ENCODE measurements around the gene ENOX1.
"Not testable (repeated sequence)": the region's sequence is repeated elsewhere in the genome, so short reads cannot be mapped to it uniquely, and the experiment has no call there.

Gene ENOX1
- 0.18 to 0.39 reads per million in 2 experiments for total RNA-seq

DNA sequence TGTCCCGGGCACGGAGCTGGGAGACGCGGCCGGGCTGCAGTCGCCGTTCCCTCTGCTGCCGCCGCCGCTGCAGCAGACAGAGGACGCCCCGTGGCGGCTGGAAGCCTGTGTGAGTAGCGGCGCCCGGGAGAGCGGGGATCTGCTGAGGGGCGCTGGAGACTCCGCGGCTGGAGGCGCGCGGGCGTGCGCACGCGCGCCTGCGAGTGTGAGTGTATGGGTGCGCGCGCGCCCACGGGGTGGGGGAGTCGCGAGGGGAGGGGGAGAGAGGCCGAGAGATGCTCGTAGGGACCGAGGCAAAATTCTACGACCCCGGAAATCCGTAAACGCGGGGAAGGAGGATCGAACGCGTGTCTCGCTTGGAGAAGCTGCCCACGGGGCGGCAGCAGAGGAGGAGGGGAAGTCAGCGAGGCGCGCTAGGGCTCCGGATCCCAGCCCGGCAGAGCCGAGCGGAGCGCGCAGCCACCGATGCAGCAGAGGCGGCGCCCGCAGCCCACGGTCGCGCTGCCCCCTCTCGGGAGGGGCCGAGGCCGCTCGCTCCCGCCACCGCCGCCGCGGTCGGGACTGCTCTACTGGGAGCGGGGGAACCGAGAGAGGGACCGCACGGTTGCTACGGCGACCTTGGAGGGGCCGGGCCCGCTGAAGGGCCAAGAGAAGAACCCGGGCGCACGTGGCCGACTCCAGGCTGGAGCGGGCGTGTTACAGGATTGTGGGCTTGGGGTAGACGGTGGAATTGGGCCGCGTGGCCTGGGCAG is at the start of gene ENOX1:
TSS of gene ENOX1 (minus strand) at position 207 of the 752 bp plus-strand sequence.
- DNase-seq (ENCODE audit: low read depth), result no peak

DNA sequence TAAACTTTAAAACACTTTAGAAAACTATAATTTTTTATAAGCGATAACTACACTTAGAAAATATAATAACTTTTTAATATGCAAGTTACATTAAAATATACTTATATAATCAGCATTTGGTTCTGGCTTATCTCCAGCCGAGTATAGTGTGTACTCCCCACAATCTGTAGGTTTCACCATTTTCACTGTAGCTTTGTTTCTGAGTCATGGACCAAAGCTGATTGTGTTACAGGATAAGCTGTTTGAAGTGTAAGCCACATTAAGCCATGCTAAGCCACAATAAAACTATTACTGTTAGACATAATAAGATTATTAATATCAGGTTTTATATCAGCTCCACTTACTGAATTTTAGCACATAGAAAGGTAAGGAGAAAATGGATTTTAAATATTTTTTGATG is 48.9 kb upstream of the ENOX1 start:
- DNase-seq (ENCODE audit: low read depth), result no peak

GRCh38 chr13:43831088-43831487 is 44.3 kb upstream of the ENOX1 start:
- DNase-seq (ENCODE audit: low read depth), result no peak

DNA sequence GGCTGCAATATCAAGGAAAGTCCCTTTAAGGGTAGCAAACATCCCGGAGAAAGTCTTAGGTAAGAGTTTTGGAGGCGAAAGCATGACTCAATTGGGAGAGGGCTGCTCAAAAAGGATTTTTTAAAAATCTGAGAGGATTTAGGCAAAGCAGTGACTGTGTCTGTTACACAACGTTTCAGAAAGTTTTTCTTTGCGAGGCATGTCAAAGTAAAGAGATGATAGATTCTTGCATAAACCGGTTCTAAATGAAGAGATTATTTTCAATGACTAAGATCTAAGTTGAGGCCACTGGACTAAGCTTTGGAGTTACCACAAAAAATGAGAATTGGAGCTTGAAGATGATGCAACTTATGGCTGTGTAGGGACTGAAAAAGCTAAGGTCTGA is 43.7 kb upstream of the ENOX1 start:
- DNase-seq (ENCODE audit: low read depth), result no peak

GRCh38 chr13:43824656-43825055 is 37.9 kb upstream of the ENOX1 start:
- not testable (repeated sequence) for DNase-seq (ENCODE audit: low read depth)

DNA sequence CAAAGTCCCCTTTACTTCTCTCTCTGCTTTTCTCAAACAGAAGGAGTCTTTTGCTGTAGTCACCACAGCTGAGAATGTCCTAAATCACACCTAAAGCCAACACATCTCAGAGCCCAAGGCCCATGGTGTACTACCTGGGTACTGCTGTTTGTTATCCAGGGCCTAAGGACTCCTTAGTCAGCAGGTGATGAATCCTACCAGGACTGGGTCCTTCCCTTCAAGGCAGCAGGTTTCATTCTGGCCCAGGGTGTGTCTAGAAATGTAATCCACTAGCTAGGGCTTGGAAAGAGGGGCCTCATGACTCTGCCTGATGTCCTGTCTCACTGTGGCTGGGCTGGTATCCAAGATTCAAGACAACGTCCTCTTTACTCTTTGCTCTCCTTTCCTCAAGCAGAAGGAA is 36.2 kb upstream of the ENOX1 start:
- DNase-seq (ENCODE audit: low read depth), result no peak

DNA sequence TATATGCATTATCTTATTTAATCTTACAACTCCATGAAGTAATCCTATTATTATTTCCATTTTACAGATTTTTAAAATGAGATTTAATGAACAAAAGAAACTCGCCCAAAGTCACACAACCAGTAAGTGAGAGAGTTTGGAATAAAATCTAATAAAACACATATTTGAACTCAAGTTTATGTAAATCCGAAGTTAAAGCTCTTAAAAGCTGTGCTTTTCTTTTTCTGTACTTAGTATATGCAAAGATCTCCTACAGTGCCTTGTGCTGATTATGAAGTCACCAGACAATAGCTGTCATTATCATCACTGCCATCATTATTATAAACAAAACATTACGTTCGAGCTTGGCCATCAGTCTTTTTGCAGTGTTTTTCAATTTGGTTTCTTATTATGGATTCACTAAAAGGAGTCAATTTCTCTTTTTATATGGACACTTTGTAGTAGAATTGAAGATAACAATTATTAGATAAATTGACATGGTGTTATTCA is 29.7 kb upstream of the ENOX1 start:
- no peak for DNase-seq (ENCODE audit: low read depth)

GRCh38 chr13:43815204-43815603 is 28.4 kb upstream of the ENOX1 start:
- no peak for DNase-seq (ENCODE audit: low read depth)

DNA sequence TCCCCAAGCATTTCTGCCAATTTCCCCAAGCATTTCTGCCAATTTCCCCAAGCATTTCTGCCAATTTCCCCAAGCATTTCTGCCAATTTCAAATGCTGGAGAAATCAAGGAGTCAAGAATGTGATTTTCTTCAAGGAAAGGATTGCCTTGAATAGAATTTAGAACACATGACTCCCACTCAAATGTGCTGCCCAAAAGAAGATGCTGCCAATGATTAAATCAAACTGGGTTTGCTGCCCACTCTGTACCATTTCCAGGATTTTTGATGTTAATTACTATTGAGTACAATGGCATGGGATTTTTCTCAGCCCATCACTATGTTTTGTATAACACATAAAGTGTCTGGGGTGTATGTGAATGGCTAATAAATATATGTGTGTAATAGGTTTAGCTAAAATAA is 21.9 kb upstream of the ENOX1 start:
- DNase-seq (ENCODE audit: low read depth), result no peak

- DNase-seq (ENCODE audit: low read depth), result no peak
These were observed 18.9 kb upstream of the ENOX1 start for GRCh38 chr13:43805681-43806128.

DNA sequence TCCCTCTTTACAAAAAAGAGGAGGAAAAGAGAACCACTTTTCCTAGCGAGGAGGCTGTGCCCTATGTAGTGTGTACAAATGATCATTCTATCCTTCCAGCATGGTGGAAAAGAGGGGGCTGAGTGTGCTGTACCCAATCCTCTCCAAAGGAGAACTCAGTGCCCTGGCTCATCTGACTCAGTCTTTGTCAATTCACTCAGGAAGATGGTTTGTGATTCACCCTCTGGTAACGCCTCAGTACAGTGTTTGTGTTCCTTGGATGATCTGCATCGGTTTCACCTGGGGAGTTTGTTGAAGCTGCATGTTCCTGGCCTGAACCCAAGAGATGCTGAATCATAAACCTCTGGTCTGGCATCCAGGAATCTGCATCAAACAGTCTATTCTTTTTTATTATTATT is 18.3 kb upstream of the ENOX1 start:
- no peak for DNase-seq (ENCODE audit: low read depth)

DNA sequence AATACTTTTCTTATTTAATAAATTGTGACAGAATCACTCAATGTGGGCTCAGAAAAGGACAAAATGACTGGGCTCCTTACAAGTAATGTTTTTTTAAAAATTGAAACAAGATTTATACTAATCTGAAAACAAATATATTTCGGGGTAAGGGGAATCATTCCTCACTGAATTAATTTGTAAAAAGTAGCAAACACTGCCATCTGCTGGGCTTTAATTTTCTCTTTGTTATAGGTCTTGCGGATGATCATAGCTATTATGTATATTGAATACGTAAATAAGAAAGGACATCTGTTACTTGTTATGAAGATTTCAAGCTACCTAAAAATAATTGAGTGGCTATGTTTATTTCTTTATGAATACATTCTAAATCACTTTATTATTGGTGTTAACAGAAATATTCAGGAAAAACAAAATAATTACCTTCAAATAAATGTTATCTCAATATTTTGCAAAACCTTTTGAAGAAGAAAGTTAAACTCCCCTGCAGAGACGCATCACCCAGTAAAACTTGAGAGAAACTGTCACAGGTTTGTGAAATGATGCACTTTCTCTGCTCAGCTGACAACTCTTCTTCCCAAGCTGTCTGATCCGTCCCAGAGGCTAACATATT is 17.8 kb upstream of the ENOX1 start:
- no peak for DNase-seq (ENCODE audit: low read depth)

DNA sequence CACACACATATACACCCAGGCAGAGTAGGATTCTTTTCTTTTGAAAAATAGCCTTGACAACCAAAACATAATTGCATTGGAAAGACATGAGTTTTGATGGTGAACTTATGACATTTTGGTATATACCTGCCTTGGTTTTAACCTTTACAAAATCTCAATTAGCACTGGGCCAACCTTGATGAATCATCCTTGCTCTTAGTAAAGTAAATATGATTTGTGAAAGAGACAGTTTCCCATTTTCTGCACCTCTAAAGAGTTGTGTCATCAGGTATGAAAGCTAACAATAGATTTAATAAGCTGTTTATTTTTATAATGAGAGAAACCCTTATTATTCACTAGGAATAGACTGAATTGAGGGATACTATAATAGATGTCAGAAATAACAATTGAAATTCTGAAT is 15.7 kb upstream of the ENOX1 start:
- DNase-seq (ENCODE audit: low read depth), result no peak

- DNase-seq (ENCODE audit: low read depth), result no peak
These were observed 14.1 kb upstream of the ENOX1 start for GRCh38 chr13:43800828-43801227.

DNA sequence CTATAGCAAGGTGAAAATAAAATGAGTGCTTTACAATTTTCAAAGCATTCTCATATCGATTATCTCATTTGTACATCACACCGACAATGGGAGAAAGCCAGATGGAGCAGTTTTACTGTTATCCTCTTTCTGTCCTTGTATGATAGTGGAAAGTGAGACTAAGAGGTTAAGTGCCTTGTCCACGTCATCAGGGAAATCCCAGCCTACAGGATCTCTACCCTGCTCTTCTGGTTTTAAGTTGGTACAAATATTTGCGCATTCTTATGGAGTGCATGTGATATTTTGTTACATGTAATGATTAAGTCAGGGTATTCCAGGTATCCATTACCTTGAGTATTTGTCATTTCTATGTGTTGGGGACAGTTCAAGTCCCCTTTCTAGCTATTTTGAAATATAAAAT is 12.4 kb upstream of the ENOX1 start:
- DNase-seq (ENCODE audit: low read depth), result no peak

GRCh38 chr13:43797869-43798268 is 11.1 kb upstream of the ENOX1 start:
- no peak for DNase-seq (ENCODE audit: low read depth)

- no peak for DNase-seq (ENCODE audit: low read depth)
These were observed 10.4 kb upstream of the ENOX1 start for GRCh38 chr13:43797159-43797558.

DNA sequence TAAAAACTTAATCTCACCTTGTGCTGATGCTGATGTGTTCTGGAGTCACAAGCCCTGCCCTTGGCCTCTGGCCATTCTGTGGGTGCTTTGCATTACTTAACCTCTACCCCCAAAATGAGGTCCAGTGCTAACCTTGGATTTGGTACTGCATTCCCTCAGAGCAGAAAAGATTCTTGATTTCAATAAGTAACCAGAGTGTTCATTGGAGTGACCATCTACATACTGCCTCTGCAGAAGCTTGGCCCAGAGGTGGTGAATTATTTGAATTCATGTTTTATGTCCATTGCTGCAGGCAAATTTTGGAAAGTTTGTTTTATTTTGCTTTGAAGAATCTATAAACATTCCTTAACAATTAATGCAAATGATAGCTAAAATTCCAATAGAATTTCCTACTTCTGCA is 7.6 kb upstream of the ENOX1 start:
- no peak for DNase-seq (ENCODE audit: low read depth)

DNA sequence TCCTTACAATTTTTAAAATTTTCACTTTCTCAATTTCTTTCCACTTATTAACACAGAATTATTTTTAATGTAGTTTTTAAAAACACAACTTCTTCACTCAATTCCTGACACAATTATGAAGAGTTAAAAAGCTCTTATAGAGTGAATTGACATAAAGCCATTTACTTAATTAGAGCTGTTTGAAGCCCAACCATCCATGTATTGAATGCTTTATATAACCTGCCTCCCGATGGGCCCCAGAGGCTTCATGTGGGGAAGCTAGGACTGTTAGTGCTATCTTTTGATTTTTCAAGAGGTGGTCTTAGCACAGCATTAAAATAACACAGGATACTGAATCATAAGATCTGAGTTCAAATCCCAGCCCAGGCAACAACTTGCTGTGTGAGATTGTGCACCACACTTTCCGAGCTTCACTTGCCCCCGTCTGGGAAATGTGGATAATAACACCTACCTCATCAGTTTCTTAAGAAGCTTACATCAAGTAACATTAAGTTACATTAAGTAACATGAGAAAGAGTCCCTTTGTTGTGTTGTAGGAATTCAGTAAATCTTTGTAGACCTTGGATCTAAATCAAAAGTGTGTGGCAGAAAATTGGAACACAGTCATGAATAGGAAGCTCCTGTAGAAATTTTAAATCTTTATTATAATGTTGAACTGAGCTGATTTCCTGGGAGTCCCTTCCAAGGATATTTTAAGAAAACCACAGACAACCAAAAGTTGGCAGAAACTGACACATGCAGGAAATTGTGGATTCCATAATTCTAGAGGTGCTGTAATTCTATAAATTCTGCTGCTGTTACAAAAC is 5.5 kb upstream of the ENOX1 start:
- DNase-seq (ENCODE audit: low read depth), result no peak

DNA sequence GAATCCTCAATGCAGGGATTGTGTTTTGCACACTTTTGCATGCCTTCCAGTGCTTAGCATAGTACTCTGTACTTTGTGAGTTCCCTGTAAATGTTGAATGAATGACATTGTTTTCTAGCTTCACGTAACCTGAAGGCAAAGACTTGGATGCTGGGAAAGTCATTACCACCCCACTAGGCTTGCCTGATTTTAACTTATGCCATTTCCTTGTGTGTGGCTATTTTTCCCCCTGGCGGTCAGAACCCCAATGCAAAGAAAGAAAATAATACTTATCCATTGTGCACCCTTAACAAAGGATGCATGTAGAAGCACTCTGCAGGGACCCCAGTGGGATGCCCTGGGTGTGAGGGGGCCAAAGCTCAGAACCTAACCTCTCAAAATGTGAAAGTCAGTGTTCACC is 1.2 kb upstream of the ENOX1 start:
- no peak for DNase-seq (ENCODE audit: low read depth)

- no peak for DNase-seq (ENCODE audit: low read depth)
These were observed 733 bp upstream of the ENOX1 start for GRCh38 chr13:43787518-43787891.

GRCh38 chr13:43786472-43786765 is 353 bp downstream of the ENOX1 start:
- DNase-seq (ENCODE audit: low read depth), result no peak

All from T follicular helper cell (primary cell).